ENCODE results near the gene VIPR2.

VIPR2 gene

DNA sequence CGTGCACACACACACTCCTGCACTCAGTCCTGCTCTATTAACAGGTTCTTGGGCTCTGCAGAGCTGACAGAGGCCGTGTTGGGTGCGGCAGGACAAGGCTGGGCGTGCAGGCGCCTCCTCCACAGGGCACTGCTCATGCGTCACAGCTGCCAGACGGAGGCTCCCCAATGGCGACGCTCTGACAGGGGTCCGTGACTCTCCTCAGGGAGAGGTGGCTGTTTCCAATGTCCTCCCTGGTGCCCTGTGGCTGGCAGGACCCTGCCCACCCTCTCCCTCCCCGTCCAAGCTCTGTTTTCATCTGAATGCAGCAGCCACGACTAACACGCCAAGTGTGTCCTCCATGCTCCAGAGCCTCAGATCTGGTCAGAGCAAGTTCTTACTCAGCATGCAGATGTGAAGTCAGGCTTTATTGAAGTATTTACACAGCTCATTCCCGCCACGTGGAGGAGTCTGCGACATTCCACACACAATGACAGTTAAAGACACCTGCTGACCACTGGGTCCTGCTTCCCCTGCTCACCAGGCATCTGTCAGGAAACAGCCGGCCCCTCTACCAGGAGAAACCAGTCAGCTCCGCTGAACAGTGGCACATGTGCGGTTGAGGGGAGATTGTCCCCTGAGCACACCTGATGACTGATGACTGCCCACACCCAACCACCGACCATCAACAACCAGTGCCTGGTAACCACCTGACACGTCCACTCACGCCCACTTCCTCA is 116.7 kb downstream of the VIPR2 start:
- H3K36me3 ChIP-seq (ENCODE audit: insufficient read depth), result no peaks in the 10 kb centered on the region
- no peaks in the 10 kb centered on the region for H3K4me1 ChIP-seq (ENCODE audit: low read depth, poor library complexity, severe bottlenecking)
- H3K27ac ChIP-seq, result no peak overlapping the region
- H3K79me2 ChIP-seq (ENCODE audit: insufficient read depth, low read depth), result no peaks in the 10 kb centered on the region
- H3K4me3 ChIP-seq (IDR thresholded peaks at IDR 0.05; ENCODE audit: insufficient read depth, low read depth, low read length), result no peak overlapping the region
- no peaks in the 10 kb centered on the region for H4K20me1 ChIP-seq (ENCODE audit: insufficient read depth)
- no peak overlapping the region for H2AFZ ChIP-seq (ENCODE audit: low read depth)
- no peaks in the 10 kb centered on the region for H3K27me3 ChIP-seq (ENCODE audit: insufficient read depth, low read depth)
- TF ChIP-seq, protein P1, sequence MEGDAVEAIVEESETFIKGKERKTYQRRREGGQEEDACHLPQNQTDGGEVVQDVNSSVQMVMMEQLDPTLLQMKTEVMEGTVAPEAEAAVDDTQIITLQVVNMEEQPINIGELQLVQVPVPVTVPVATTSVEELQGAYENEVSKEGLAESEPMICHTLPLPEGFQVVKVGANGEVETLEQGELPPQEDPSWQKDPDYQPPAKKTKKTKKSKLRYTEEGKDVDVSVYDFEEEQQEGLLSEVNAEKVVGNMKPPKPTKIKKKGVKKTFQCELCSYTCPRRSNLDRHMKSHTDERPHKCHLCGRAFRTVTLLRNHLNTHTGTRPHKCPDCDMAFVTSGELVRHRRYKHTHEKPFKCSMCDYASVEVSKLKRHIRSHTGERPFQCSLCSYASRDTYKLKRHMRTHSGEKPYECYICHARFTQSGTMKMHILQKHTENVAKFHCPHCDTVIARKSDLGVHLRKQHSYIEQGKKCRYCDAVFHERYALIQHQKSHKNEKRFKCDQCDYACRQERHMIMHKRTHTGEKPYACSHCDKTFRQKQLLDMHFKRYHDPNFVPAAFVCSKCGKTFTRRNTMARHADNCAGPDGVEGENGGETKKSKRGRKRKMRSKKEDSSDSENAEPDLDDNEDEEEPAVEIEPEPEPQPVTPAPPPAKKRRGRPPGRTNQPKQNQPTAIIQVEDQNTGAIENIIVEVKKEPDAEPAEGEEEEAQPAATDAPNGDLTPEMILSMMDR (conservative IDR thresholded peaks at IDR 0.05; ENCODE audit: low read depth, low read length), result no peak
- H3K4me2 ChIP-seq, result no peak overlapping the region
- no peak overlapping the region for H3K9ac ChIP-seq

DNA sequence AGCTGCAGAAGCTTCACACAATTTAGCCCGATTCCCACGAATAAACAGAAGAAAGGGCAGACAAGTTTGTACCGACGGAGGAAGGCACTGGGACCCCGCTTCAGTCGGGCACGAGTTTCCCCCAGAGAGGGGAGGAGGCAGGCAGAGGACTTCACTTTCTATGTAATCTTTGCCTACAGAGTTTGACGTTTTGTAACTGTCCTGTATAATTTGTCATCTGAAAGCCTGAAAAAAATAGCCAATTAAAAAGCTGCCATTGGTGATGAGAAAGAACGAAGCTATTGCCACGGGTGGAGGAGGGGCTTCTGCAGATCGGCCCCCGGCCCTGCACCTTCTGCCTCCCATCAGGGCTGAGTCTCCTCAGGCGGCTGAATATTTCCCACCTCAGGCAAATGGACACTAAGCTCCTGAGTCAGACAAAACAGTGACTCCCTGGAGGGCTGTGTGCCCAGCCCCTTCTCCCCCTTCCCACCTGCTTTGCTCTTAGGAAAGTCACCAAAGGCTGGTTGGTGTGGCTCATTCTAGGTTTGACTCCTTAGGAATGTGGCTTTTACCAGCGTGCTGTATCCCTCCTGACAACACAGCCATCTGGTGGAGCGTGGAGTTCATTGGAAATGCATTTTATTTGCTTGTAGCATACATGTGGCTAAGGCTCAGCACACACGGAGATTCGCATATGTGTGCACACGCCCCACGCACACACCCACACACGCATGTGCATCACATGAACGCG is 117.4 kb downstream of the VIPR2 start:
- H3K27ac ChIP-seq, result no peak overlapping the region

DNA sequence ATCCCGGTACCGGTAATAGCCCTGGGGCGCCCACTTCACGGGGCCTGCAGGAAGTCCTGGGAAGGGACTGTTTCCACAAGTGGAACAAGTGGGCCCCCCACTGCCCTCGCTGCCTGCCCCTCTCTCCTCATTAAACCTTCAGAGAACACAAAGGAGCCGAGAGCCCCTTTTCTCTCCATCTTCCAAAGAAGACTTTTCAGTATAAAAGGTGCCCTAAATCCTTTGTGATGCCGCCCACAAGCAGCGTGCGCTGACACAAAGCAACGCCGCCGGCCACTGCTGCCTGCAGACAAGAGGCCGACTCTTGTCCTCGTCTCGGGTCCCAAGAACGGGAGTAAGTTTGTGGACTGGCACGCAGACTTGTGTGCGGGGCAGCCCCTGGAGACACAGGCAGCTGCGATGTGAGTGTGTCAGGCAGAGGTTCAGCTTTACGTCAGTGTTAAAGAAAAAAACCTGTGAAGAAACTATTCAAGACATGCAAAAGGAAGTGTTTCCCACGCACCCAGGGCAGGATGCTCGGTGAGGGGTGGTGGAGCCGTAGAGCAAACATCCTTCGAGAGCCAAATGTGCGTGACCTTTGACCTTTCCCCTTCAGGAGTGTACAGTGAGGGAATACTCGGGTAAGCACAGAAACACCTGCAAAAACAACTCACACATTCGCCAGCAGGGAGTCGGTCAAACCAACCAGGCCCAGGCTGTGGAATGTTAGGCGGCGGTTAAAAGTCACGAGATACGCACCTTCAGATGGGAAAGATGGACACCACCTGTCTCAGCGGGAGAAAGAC is 118.2 kb downstream of the VIPR2 start:
- TF ChIP-seq, protein P1 (conservative IDR thresholded peaks at IDR 0.05; ENCODE audit: low read depth, low read length), result no peak
- Histone ChIP-seq H3K4me1 (ENCODE audit: low read depth, poor library complexity, severe bottlenecking) (peaks cover under 1% of the 10 kb centered on the region), H3K36me3 (ENCODE audit: insufficient read depth) (no peaks in the 10 kb centered on the region), H3K4me2 (no peak overlapping the region), H3K27ac (no peak overlapping the region), H3K79me2 (ENCODE audit: insufficient read depth, low read depth) (no peaks in the 10 kb centered on the region), H3K4me3 (IDR thresholded peaks at IDR 0.05; ENCODE audit: insufficient read depth, low read depth, low read length) (no peak overlapping the region), H2AFZ (ENCODE audit: low read depth) (no peak overlapping the region), H3K27me3 (ENCODE audit: insufficient read depth, low read depth) (no peaks in the 10 kb centered on the region), H3K9ac (no peak overlapping the region), H4K20me1 (ENCODE audit: insufficient read depth) (no peaks in the 10 kb centered on the region)

More for the DNA sequence above, 117.4 kb downstream of the VIPR2 start:
- H3K4me3 ChIP-seq (IDR thresholded peaks at IDR 0.05; ENCODE audit: insufficient read depth, low read depth, low read length), result no peak overlapping the region
- no peaks in the 10 kb centered on the region for H3K79me2 ChIP-seq (ENCODE audit: insufficient read depth, low read depth)
- H3K4me1 ChIP-seq (ENCODE audit: low read depth, poor library complexity, severe bottlenecking), result no peaks in the 10 kb centered on the region
- no peak overlapping the region for H2AFZ ChIP-seq (ENCODE audit: low read depth)
- H3K4me2 ChIP-seq, result no peak overlapping the region
- H3K27me3 ChIP-seq (ENCODE audit: insufficient read depth, low read depth), result no peaks in the 10 kb centered on the region
- TF ChIP-seq, protein P1 (conservative IDR thresholded peaks at IDR 0.05; ENCODE audit: low read depth, low read length), result no peak
- no peak overlapping the region for H3K9ac ChIP-seq
- H4K20me1 ChIP-seq (ENCODE audit: insufficient read depth), result no peaks in the 10 kb centered on the region
- no peaks in the 10 kb centered on the region for H3K36me3 ChIP-seq (ENCODE audit: insufficient read depth)

DNA sequence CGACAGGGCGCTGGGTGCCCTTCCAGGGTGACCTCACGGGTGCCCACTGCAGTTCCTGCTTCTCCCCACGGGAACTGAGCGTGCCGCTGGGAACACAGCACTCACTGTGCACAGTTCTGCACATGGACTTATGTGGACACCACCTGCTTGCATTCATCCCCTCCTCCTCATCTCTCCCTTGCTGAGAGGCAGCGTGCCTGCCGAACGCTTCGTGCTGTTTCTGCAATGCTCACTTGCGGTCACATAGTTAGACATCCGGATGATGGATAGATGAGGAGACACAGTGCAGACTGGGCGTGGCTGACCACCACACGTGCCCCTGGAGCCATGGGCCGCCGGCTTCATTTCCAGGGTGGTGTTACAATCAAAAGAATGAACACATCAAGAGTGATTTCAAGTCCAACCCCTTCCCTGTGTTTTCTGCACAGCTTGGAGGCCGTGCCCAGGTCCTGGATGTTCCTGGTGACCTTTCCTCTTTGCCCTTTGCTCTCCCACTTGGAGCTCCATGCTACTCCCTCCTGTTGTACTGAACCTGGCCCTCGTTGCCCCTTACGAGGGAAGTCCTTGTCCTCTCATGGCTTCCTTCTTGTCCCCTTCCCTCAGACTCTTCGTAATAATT is 119.4 kb downstream of the VIPR2 start:
- H3K4me3 ChIP-seq (IDR thresholded peaks at IDR 0.05; ENCODE audit: insufficient read depth, low read depth, low read length), result no peak overlapping the region
- peaks cover 8% of the 10 kb centered on the region for H3K4me1 ChIP-seq (ENCODE audit: low read depth, poor library complexity, severe bottlenecking)
- no peak overlapping the region for H2AFZ ChIP-seq (ENCODE audit: low read depth)
- no peak overlapping the region for H3K27ac ChIP-seq
- H3K4me2 ChIP-seq, result no peak overlapping the region
- H4K20me1 ChIP-seq (ENCODE audit: insufficient read depth), result no peaks in the 10 kb centered on the region
- no peaks in the 10 kb centered on the region for H3K79me2 ChIP-seq (ENCODE audit: insufficient read depth, low read depth)
- H3K36me3 ChIP-seq (ENCODE audit: insufficient read depth), result no peaks in the 10 kb centered on the region
- H3K9ac ChIP-seq, result no peak overlapping the region
- no peaks in the 10 kb centered on the region for H3K27me3 ChIP-seq (ENCODE audit: insufficient read depth, low read depth)
- TF ChIP-seq, protein P1 (conservative IDR thresholded peaks at IDR 0.05; ENCODE audit: low read depth, low read length), result no peak

Data from KMS-11 (cell line).